KBM-7 (cell line): ENCODE results near the gene ZXDC.

Experiments used
- DNase-seq: peaks from one replicate; pipeline ENCODE4 v3.0.0-alpha.2; 2015
- in situ Hi-C: fragments of 300-500 bp; cut with MboI; formaldehyde crosslinking; loops from 2 replicates; pipeline ENCODE4 v1.14.3; 2020; ENCODE audit warnings: low sequenced_read_pairs, low pct_unique_long_range_greater_than_20kb, mixed read lengths

The ZXDC gene

GRCh38 chr3:126390201-126390600, 85.5 kb downstream of the ZXDC start:
- in situ Hi-C loops, result no loop called here
- DNase-seq, result no peak

- DNase-seq, result no peak
- in situ Hi-C loops, result no loop called here
Measured at GRCh38 chr3:126389794-126390146, 85.9 kb downstream of the ZXDC start.

- peak; percentile 87 for DNase-seq
- in situ Hi-C loops, result no loop called here
Measured at GRCh38 chr3:126389112-126389793, 86.4 kb downstream of the ZXDC start.
